NCI-H1436 treated with DMSO at 0.1 percent for 48 hours (cell line): ENCODE measurements around the gene VIPR2.

Experiments used
- DNase-seq: peaks from one replicate; lab custom pipeline; 2025; lab: John Stamatoyannopoulos, UW

VIPR2 gene

DNA sequence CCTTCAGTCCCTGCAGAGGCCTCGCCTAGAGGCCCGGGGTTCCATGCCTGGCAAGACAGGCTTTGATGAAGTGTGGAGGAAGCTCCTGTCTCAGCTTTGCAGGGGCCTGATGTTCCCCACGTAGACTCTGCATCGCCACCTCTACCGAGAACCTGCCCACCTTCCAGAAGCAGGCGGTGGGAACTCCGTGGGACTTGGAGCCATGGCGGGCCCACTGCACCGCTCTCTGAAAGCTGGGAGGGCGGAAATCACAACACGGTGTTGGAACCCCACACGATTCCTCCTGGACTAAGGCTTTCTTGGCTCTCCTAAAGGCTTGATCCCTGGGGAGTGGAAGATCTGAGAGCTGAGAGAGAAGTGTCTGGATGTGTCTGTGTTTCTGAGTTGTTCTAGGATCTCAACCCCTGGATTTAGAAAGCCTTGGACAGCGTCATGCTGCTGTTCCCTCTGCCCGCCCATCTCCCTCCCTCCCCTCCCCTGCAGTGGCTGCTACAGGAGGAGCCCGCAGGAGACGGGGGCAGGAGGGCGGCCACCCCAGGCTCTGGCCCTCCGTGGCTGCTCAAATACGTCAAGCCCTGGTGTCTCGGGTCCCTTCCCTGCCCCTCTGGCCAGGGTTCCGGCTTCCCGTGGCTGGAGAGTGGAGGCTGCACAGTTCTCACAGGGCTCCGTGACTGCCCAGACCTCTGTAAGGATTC is 79.7 kb downstream of the VIPR2 start:
- no peak for DNase-seq

DNA sequence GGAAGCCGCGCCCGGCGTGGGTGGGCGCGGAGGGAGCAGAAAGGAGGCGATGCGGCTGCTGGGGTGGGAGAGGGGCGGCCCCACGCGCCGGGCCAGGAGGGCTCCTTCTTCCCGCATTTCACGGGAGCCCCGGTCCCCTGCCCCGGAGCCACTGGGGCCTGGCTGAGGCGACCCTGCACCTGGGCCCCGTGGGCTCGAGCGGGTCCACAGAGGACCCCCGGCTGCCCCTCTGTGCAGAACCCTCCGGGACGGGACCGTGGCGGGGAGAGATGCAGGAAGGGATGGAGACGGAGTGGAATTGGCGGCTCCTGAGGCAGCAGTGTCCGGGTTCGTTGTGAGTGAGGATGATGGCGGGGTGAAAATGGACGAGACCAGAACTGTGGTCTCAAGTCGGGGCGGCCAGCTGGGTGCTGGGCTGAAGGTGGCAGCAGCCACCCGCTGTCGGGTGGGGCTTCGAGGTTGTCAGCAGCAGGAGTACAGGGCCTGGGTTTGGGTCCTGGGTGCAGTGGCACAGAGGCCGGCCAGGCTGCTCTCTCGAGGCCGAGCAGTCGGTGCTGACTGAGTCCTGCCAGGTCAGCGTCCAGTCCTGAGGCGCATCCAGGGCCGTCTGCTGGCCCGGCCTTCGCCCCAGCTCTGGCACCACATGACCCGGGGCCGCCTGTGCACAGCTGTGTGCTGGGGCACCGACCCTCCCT is 80.4 kb downstream of the VIPR2 start:
- DNase-seq: no peak

DNA sequence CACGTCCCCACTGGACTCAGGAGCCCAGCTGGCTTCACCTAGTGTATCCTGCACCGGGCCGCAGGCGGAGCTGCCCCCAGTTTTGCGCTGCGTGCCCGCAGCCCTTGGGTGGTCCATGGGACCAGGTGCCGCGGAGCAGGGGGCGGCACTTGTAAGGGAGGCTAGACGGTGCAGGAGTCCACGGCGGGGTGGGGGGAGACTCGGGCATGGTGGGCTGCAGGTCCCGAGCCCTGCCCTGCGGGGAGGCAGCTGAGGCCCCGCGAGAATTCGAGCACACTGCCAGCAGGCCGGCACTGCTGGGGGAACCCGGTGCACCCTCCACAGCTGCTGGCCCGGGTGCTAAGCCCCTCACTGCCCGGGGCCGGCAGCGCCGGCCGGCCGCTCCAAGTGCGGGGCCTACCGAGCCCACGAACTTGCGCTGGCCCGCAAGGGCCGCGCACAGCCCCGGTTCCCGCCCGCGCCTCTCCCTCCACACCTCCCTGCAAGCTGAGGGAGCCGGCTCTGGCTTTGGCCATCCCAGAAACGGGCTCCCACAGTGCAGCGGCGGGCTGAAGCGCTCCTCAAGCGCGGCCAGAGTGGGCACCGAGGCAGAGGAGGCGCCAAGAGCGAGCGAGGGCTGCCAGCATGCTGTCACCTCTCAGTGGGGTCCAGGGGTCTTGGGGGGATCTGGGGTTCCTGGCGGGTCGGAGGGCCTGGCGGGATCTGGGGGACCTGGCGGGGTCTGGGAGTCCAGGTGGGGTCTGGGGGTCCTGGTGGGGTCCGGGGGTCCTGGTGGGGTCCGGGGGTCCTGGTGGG is 81.4 kb downstream of the VIPR2 start:
- DNase-seq: no peak

DNA sequence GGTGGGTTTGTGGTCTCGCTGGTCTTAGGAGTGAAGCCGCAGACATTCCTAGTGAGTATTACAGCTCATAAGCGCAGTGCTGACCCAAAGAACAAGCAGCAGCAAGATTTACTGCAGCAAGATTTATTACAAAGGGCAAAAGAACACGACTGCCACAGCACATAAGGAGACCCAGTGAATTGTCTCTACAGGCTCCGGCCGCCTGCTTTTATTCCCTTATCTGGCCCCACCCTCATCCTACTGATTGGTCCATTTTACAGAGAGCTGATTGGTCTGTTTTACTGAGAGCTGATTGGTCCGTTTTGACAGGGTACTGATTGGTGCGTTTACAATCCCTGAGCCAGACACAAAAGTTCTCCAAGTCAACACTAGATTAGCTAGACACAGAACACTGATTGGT is 82.1 kb downstream of the VIPR2 start:
- DNase-seq: no peak

DNA sequence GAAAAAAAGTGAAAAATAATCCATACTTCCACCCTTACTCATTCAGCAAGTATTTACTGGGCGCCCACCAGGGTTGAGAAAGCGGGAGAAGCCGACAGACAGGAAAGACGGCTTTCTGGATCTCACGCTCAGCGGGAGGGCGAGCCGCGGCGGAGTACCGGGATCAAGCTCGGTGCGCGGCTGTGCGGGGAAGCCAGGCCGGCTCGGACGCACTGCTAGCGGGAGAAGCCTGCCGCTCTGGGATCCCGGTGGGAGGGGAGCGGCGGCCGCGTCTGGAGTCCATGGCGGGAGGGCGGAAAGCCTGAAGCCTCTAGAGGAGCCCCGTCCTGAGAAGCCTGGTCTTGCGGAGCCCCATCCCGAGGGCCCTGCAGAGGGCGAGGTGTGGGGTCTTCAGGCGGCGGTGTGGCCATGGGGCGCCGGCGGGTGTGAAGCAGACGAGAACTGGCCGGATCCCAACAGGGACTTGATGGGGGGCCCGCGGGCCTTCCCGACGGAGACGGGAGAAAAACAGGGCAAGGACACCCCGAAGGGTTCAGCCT is 82.9 kb downstream of the VIPR2 start:
- DNase-seq: no peak

DNA sequence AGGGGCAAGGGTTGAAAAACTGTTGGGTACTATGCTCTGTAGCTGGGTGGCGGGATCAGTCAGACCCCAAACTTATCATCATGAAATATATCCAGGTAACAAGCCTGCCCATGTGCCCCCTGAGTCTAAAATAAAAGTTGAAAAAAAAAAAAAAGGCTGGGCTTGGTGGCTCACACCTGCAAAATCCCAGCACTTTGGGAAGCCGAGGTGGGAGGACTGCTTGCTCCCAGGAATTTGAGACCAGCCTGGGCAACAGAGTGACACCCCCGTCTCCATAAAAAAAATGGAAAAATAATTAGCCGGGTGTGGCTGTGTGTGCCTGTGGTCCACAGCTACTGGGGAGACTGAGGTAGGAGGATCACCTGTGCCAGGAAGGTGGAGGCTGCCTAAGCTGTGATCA is 83.5 kb downstream of the VIPR2 start:
- no peak for DNase-seq

DNA sequence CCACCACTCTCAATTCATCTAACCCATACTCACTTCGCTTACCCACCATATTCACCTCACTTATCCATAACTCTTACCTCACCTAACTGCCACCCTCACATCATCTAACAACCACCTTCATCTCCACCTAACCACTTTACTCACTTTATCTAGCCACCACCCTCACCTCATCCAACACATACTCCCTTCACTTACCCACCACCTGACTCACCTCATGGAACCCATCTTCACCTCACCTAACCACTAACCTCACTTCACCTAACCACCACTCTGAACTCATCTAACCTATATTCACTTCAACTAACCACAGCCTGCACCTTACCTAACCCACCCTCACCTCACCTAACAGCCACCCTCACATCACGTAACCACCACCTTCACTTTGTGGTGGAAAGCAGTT is 84.2 kb downstream of the VIPR2 start:
- DNase-seq: no peak

DNA sequence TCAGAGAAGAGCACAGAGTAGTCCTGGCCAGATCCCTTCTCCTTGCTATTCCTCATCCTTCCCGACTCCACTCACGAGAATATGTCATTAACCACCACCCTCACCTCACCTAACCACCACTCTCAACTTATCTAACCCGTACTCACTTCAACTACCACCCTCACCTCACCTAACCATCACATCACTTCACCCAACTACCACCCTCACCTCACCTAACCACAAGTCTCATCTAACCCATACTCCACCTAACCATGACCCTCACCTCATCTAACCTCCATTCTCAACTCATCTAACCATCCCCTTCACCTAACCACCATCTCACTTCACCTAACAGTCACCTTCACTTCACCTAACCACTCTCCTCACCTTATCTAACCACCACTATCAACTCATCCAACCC is 85.0 kb downstream of the VIPR2 start:
- no peak for DNase-seq

DNA sequence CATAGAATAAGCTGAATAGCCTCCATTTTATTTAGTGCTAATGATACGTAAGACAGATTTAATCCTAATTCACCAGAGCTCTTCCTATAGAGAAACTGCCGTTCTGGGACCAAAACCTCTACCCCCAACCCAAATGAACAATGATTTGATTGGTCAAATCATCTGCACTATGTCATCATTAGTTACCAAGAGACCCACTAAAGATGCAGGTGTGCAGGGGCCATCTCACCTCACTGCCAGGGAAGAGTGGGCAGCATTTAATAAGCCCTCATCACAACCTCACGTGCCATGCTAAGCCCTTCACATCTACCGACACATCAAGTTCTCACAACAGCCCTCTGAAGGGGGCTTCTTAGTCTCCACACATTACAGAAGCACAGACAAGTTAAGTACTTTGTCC is 87.0 kb downstream of the VIPR2 start:
- no peak for DNase-seq

DNA sequence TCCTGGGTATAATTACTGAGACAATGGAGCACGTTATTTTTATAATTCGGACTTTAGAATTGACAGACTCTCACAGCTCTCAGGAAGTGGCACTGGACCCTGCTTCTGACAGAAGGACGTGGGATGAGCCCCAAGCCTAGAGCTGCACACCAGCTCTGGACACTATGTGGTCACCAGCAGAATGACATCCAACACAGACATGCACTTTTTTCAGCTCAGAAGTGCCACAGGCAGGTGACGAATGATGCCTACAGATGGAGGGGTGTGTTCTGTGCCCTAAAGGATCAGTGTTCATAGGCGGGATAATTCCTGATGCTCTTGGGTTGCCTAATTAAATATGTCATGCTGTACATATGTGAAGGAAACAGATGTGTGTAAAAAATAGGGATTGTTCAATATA is 87.9 kb downstream of the VIPR2 start:
- no peak for DNase-seq

DNA sequence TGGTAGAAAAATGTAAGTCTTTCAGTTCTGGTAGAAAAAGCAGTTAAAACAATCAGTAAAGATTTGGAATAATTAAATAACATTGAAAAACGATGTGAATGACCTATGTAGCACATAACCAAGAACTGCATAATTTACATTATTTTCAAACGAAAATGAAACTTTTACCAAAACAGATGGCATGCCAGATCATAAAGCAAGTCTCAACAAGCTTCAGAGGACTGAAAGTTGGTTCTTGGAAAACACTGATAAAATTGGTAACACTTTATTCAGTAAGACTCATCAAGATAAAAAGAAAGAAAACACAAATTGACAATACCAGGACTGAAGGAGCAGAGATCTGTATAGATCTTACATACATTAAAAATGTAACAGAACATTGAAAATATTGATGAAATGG is 92.8 kb downstream of the VIPR2 start:
- no peak for DNase-seq

DNA sequence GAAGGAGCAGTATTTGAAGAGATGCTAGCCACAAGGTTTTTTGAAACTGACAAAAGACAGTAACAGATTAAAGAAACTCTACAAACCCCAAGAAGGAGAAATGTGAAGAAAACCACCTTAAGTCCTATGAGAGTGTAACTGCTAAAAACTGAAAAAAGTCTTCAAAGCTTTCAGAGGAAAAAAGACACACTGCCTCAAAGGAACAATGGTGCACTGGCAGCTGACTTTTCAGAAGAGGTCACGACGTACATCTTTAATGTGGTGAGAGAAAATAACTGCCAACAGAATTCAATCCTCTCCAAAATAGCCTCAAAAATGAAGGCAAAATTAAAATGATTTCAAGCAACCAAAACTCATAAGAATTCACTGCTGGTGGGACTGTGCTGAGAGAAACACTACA is 94.0 kb downstream of the VIPR2 start:
- DNase-seq: no peak

DNA sequence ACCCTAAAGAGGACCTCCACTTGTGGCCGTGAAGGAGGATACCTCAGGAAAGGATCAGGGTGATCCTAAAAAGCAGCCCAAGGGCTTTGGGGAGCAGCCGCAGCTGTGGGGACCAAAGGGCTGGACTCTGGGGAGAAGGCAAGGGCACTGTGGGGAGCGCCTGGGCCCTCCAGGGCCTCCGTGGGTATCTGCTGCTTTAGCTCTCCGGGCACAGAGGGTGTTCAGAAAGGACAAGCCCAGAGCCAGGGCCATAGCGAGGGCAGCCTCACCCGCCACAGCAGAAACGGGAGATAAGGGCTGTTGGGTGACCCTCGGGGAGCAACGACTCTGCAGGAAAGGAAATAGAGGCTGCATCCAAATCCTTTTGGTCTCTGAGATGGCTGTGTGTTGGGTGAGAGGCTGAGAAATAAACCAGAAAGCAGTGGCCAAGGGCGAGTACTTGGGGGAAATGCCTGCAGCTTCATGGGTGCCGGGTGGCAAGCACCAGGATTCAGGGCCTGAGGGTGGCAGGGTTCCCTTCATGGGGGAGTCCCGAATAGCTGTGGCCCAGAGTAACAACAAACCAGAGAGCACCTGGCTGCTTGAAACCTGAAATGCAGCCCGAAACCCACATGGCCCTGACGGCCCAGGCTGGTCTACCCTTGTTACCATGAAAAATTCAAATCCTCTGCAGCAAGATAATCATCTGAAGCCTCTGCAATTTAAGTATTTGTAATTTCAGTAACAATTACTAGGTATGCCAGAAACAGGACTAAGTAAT is 95.2 kb downstream of the VIPR2 start:
- no peak for DNase-seq

DNA sequence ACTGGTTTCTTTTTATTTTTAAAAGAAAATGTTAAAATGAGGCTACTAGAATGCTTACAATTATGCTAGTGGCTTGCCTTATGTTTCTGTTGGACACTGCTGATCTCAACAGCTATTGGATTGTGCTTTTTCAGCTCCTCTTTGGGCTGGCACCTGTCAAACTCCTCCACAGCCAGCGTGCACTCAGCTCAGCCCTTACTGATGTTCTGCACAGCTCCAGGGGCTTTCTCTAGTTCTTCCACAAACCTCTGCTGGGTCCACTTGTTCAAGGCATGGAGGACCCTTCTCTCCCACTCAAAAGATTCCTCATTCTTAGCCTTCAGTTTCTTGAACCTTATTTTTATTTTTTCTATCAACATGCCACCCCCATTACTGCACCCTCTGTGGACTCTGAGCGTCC is 96.0 kb downstream of the VIPR2 start:
- no peak for DNase-seq

DNA sequence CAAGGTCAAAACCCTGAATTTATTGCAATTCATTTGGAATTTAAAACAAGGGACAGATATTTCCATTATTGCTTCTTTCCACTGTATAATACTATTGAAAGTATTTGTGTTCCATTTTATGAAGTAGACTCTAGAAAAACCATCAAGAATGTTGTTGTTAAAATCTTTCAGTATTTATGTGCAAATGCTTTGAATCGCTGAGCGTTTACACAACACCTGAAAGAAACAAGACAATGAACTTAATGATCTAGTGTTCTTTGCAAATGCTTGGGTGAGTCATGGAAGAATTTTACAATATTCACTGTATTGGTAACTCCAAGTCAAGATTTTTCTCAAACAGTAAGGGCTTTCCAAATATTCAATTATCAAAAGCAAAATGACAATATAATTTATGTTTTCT is 97.1 kb downstream of the VIPR2 start:
- no peak for DNase-seq

DNA sequence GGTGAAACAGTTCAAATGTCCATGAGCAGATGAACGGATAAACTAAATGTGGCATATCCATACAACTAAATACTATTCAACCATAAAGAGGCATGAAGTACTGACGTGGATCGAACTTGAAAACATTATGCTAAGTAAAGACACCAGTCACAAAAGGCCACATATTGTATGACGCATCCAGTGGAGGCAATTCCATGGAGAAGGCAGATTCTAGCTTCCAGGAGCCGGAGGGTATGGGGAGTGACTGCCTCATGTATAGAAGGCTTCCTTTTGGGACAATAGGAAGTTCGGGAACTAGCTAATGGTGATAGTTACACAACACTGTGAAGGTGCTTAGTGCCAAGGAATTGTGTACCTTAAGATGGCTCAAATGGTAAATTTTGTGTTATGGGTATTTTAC is 98.4 kb downstream of the VIPR2 start:
- DNase-seq: no peak

DNA sequence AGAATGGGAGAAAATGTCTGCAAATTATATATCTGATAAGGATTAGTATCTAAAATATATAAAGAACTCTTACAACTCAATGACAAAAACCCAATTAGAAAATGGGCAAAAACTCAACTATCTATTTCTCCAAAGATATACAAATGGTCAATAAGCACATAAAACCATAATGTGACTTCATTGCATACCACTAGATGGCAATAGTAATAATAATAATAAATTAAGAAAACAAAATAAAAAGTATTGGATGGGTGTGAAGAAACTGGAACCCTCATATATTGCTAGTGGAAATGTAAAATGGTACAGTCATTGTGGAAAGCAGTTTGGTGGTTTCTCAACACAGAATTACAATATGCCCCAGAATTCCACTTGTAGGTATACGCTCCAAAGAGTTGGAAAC is 98.8 kb downstream of the VIPR2 start:
- DNase-seq: no peak

DNA sequence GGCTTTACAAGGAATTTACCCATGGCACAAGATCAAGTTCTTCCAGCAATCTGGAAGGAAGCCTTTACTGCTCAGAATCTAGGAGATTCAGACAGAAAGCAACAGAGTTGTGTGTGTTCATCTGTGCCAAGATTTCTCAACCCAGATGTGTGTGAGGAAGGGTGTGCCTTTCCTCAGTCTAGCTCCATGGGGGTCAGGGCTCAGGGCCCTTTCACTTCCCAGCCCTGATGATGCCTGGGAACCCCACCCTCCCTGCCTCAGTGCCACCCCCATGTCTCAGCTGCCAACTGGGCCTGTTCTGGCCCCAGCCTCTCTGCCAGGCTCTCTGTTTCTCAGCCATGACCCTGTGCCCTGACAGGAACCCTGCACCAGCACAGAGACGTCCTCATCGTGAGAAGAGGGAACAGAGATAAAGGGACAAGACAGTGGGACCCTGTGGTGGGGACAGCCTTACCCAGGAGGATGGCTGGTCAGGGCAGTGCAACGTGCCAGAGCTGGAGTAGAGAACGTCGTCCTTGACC is 102.0 kb downstream of the VIPR2 start:
- no peak for DNase-seq

DNA sequence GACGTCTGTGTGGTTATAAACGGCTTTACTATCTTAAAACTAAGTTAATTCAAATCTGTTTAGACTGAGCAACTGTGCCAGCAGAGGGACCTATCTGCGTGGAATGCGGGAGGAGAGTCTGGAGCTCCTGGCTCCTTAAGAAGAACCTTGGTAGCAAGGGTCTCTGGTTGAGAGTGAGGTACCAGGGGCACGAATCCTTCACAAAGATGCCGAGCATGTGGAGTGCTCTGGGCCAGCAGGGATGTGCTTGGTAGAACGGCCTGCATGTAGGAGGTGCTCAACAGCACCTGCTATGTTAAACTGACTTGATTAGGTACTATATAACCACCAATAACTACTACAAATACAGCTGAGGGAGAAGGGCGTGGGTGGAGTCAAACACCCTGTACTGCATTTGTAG is 102.6 kb downstream of the VIPR2 start:
- no peak for DNase-seq

DNA sequence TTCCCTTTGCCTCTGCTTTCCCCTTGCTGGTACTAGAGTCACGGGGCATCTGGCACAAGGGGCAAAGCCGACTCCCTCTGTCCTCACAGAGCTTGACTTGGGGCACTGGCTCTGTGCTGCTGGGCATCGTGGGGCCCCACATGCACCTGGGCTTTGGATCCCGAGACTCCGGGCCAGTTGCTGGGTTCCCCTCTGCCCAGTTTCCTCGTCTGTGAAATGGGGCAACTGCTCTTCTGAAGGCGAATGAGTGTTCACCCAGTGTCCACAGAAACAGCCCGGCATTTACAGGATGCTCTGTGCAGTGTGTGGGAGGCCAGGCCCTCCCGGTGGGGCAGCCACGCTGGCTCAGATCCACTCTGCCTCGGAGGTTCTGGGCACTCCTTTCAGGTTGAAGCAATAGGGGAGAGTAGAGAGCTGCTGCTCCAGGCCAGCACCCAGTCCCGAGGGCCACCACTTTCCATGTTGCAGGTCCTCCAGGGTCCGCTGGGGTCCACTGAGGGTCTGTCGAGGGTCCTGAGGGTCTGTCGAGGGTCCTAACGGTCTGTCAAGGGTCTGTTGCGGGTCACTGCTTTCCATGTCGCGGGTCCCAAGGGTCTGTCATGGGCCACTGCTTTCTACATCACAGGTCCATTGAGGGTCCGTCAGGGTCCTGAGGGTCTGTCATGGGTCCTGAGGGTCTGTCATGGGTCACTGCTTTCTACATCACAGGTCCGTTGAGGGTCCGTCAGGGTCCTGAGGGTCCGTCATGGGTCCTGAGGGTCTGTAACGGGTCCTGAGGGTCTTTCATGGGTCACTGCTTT is 103.6 kb downstream of the VIPR2 start:
- no peak for DNase-seq

DNA sequence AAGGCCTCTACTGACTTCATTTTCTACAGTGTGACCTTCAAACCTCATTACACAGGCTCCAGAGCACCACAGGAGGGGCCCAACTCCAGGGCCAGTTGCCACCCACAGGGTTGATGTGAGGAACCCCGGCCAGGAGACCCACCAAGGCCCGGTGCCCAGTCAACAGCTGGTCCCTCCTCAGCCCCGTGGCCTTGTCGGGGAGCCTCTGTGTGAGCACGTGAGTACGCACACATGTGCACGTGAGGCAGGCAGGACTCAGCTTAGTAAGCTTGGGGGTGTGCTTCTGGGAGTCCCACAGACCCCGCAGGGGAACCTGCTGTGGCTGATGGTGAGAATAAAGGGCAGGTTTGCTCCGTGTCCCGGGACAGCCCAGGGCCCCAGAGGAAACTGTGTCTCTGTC is 104.5 kb downstream of the VIPR2 start:
- no peak for DNase-seq
